Lower leg skin (tissue), 4 donors: ENCODE measurements around the gene FZD10. TPM values are rescaled to one million over a fixed set of nuclear protein-coding genes. Genes with fewer than 3 reads are reported as not detected.

Experiments used
- DNase-seq, 2 donors: peaks; one replicate each; pipeline ENCODE4 v3.0.0-alpha.2; 2019; ENCODE audit warnings: low spot score in 2 of 2
- H3K4me3 ChIP-seq: fragments of 200-600 bp; sonication (generic); 2 replicates; pipeline ENCODE4 v1.5.1; 2017; ENCODE audit warnings: mild to moderate bottlenecking, low read depth; ENCODE audit not compliant: poor library complexity, severe bottlenecking
- POLR2A ChIP-seq, 2 donors: fragments of 450-650 bp; IDR thresholded peaks; one replicate each; pipeline ENCODE4 v1.6.1; 2016 to 2017; ENCODE audit warnings: antibody characterized with exemption in 2 of 2, mild to moderate bottlenecking in 1 of 2, moderate library complexity in 1 of 2
- WGBS, 2 donors: methylation state at CpG; one replicate each; pipeline ENCODE4 v1.1.5; 2018; 5-methylcytosine and 5-hydroxymethylcytosine counted together
- intact Hi-C: fragments of 100-400 bp; cut with DNase I; formaldehyde crosslinking; loops from one replicate; pipeline ENCODE4 v1.15.0; 2023; ENCODE audit warnings: low total_unique reads
- total RNA-seq, 4 donors: library from RNA; depleted of rRNA; stranded (reverse); fragments of >200 nt; gene quantifications; one replicate each; pipeline ENCODE4 v1.1.0, GENCODE V29; 2016
- TF ChIP-seq, protein P1 (sequence below), 3 donors: fragments of 450-650 bp; IDR thresholded peaks; one replicate each; pipeline ENCODE4 v1.5.1; 2016; ENCODE audit warnings: antibody characterized with exemption in 3 of 3, mild to moderate bottlenecking in 3 of 3, moderate library complexity in 2 of 3

FZD10 gene
- total RNA-seq, 4 donors from 2014 or later = 11.0 to 33.2 (median 19.3) TPM

DNA sequence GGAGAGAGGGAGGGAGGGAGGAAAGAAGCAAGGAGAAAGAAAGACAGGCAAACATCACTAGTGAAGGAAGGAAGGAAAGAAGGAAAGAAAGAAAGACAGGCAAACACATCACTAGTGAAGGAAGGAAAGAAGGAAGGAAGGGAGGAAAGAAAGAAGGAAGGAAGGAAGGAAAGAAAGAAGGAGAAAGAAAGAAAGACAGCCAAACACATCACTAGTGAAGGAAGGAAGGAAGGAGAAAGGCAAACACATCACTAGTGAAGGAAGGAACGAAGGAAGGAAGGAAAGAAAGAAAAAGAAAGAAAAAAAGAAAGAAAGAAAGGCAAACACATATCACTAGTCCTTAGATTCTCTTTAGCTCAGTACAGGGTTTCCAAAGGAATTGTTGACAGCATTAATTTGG, 5.3 kb downstream of the FZD10 start:
- WGBS, 2 donors = 69 to 89% methylated on average over 1 of the region's 1 CpG
- DNase-seq = no peak
- no peak for TF ChIP-seq POLR2A (IDR thresholded peaks at IDR 0.05)
- TF ChIP-seq, protein P1, sequence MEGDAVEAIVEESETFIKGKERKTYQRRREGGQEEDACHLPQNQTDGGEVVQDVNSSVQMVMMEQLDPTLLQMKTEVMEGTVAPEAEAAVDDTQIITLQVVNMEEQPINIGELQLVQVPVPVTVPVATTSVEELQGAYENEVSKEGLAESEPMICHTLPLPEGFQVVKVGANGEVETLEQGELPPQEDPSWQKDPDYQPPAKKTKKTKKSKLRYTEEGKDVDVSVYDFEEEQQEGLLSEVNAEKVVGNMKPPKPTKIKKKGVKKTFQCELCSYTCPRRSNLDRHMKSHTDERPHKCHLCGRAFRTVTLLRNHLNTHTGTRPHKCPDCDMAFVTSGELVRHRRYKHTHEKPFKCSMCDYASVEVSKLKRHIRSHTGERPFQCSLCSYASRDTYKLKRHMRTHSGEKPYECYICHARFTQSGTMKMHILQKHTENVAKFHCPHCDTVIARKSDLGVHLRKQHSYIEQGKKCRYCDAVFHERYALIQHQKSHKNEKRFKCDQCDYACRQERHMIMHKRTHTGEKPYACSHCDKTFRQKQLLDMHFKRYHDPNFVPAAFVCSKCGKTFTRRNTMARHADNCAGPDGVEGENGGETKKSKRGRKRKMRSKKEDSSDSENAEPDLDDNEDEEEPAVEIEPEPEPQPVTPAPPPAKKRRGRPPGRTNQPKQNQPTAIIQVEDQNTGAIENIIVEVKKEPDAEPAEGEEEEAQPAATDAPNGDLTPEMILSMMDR (IDR thresholded peaks at IDR 0.05) = no peak
- no peak overlapping the region for H3K4me3 ChIP-seq
- intact Hi-C loops = no loop called here

DNA sequence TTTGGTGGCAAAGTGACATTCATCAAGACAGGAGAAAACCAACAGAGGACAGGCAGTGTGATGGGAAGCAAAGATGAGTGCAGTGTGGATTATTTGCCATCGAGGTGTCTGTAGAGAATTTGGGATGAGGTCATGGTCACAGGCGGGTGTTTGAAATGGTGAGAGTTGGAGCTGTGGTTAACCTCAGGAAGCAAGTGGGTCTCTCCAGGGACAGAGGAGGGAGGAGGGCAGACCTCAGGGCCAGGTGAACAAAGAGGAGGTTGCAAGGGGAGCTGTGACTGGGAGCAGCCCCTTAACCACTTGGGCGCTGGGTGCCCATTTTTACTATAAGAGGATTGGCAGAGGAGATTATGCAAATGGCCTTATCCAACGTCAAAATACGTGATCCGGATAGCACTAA, 7.0 kb downstream of the FZD10 start:
- no peak overlapping the region for H3K4me3 ChIP-seq
- intact Hi-C loops = no loop called here
- DNase-seq = peak in 1 of 2 donors; percentile 34
- 45 to 55% methylated on average over 6 of the region's 6 CpGs for WGBS, 2 donors
- no peak for TF ChIP-seq POLR2A (IDR thresholded peaks at IDR 0.05)
- TF ChIP-seq, protein P1 (IDR thresholded peaks at IDR 0.05) = no peak

DNA sequence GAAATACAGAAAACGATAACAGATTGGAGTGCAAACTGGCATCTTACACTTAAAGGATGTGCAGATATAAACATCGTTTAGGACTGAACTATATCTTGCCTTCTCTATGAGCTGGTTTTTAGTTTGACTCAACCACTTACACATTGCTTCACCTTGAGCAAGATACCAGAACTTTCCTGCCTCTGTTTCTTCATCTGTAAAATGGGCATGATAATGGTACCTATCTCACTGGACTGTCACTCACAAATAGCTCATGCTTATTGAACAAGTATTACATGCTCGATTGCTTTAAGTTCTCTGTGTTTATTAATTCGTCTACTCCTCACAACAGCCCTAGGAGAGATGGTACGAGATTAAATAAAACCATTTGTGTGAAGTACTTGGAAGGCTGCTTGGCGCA, 7.7 kb downstream of the FZD10 start:
- intact Hi-C loops = no loop called here
- no peak for DNase-seq
- TF ChIP-seq, protein P1 (IDR thresholded peaks at IDR 0.05) = no peak
- no peak for TF ChIP-seq POLR2A (IDR thresholded peaks at IDR 0.05)
- WGBS, 2 donors = 57 to 61% methylated on average over 6 of the region's 6 CpGs
- H3K4me3 ChIP-seq = no peak overlapping the region

DNA sequence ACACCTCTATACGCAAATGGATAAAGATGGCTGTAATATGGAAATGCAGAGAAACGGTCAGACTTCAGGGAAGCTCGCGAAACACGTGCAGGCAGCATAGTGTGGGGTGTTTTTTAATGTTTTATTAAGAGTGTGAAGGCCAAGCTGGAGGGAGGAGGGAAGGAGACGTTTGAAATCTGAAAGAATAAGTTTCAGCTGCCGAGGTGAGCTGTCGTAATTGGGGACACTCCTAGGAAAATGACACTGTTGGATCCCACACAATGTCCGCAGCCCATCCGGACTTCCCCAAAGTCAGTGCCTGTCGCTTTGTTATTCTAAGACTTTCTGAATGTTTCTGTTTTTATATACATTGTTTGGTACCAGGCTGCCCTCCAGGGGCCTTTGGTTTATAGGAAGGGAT, 8.3 kb downstream of the FZD10 start:
- TF ChIP-seq POLR2A (IDR thresholded peaks at IDR 0.05) = no peak
- TF ChIP-seq, protein P1 (IDR thresholded peaks at IDR 0.05) = no peak
- DNase-seq = peak in 1 of 2 donors; percentile 74
- intact Hi-C loops = no loop called here
- 55 to 60% methylated on average over 11 of the region's 11 CpGs for WGBS, 2 donors
- no peak overlapping the region for H3K4me3 ChIP-seq

DNA sequence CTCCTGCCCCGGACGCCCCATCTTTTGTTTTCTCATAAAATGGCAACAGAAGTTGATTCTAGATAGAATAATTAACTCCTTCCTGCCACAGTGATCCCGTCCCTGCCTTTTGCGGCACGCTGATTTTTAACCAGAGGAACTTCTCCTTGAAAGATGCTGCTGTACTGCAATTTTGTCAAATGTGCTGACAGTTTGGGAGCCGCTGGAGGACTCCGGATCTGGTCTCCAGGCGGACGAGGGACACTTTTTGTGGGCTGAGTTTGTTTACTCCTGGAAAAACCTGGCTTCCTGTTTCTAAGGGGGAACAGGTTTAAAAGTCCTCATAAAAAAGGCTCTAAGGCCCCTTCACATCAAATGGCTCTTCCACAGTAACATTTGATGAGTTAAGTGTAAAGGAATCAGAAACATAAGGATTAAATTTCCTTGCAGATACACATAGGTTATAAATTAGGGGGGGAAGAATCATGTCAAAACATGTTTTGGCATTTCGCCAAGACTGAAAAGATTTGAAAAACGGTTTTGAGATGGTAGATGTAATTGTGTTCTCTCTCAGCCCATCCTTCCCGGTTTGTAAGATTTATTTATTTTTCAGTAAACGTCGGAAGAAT, 15.5 kb downstream of the FZD10 start:
- DNase-seq = peak in 1 of 2 donors; percentile 50
- TF ChIP-seq, protein P1 (IDR thresholded peaks at IDR 0.05) = no peak
- no peak for TF ChIP-seq POLR2A (IDR thresholded peaks at IDR 0.05)
- 26 to 29% methylated on average over 14 of the region's 14 CpGs for WGBS, 2 donors

DNA sequence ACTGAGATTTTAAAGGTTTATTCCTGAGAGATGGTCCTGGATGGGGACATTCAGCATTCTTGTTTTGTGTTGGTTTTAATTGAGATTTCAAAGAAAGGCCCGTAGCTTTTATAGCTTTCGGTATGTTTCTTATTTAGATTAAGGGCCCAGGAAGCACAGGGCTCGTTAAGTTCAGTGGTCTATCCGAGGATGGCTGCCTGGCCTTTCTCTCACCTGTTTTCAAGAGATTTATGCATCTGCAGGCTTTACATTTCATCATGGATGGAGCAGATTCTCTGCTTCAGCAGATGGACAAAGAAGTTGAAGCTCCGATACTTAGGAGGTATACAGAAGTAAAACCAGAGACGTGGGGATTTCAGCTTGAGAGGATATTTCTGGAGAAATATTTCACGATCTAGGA, 16.0 kb downstream of the FZD10 start:
- TF ChIP-seq, protein P1 (IDR thresholded peaks at IDR 0.05) = no peak
- TF ChIP-seq POLR2A (IDR thresholded peaks at IDR 0.05) = no peak
- no peak for DNase-seq
- no peak overlapping the region for H3K4me3 ChIP-seq
- WGBS, 2 donors = 71 to 73% methylated on average over 7 of the region's 7 CpGs
- intact Hi-C loops = no loop called here

More for the DNA sequence above, 15.5 kb downstream of the FZD10 start:
- no peak overlapping the region for H3K4me3 ChIP-seq
- intact Hi-C loops = no loop called here
